ENCODE data around the gene ZNF490. TPM values are rescaled to one million over a fixed set of nuclear protein-coding genes. Genes with fewer than 3 reads are reported as not detected.

The ZNF490 gene
- total RNA-seq = 12.2 TPM
- long read RNA-seq, full-length matches to known transcripts = 5 of 12 reads
- long read RNA-seq, partial matches to known transcripts = 0 of 12 reads
- long read RNA-seq, other reads (novel, unspliced or antisense) = 7 of 12 reads

DNA sequence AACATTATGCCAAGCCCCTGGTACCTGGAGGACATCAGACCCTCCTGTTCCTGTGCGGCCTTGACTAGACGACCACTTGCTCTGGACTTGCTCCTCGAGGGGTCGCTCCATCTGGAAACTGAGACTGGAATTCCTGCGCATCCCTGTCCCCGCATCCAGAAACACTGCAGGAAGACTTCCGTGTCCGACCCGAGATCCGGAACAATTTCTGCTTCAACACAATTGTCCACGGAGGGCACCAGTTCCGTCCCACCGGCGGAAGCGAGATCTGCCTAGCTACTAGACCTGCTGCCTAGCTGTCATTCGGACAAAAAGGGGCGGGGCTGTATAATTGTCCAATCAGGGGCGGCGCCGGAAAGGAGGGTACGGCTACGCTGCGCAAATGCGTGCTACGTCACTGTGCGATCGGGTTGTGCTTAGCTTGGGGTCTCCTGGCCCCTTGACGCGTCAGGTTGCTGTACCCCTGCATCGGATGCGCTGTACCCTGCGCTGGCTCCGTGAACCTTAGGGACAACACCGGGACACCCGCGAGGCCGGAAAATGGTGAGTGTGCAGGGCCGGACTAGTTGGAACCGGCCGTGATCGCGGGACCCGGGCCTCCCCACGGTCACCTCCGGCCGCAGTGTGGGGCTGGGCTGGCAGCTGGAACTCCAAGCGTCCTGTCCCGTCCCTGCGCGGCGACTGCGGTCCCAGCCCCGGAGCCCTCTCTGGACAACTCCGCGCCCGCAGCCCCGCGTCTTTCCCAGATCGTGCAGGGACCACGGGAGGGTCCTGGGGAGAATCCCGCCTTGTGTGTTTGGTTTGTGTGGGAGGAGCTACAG is at the start of gene ZNF490, which contains the start of gene ZNF791:
Gene ZNF490, minus strand, starts transcription at position 274 of the 821 bp plus-strand sequence. Its CDS starts 133 bp downstream, at position 141.
Gene ZNF791, plus strand, starts transcription at position 381 of the 821 bp plus-strand sequence. Its CDS starts 160 bp downstream, at position 541.
- H3K4me1 ChIP-seq = peaks cover 37% of the 10 kb centered on the region
- peak within 1 kb of the TSS; percentile 99 for H3K27ac ChIP-seq
- peaks cover 47% of the 10 kb centered on the region for H3K36me3 ChIP-seq
- H3K9me3 ChIP-seq = no peaks in the 10 kb centered on the region
- peak; percentile 99 for ATAC-seq
- DNase-seq = peak; percentile 98
- intact Hi-C loops (cut with DNase I) = no loop called here
- TF ChIP-seq, protein P1, sequence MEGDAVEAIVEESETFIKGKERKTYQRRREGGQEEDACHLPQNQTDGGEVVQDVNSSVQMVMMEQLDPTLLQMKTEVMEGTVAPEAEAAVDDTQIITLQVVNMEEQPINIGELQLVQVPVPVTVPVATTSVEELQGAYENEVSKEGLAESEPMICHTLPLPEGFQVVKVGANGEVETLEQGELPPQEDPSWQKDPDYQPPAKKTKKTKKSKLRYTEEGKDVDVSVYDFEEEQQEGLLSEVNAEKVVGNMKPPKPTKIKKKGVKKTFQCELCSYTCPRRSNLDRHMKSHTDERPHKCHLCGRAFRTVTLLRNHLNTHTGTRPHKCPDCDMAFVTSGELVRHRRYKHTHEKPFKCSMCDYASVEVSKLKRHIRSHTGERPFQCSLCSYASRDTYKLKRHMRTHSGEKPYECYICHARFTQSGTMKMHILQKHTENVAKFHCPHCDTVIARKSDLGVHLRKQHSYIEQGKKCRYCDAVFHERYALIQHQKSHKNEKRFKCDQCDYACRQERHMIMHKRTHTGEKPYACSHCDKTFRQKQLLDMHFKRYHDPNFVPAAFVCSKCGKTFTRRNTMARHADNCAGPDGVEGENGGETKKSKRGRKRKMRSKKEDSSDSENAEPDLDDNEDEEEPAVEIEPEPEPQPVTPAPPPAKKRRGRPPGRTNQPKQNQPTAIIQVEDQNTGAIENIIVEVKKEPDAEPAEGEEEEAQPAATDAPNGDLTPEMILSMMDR (IDR thresholded peaks at IDR 0.05) = peak; percentile 6
- no peaks in the 10 kb centered on the region for H3K27me3 ChIP-seq
- peak within 1 kb of the TSS; percentile 97 for H3K4me3 ChIP-seq

DNA sequence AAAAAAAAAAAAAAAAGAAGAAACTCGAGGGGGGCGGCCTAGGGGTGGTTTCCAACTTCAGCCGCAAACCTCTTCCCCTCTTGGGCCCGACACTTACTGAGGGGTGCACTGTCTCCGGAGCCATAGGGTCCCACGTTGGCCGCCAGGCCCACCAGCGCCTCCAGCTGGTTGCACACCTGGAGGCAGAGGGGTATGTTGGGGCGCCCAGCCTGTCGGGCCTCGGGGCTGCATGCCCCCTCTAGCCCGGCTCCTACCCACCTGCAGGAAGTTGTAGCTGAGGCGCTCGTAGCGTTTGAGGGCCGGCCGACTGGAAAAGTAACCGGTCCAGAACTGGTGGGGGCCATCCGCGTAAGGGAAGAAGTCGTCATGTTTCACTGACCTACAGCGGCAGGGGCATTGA is 47.4 kb upstream of the ZNF490 start:
- no peaks in the 10 kb centered on the region for H3K4me1 ChIP-seq
- H3K9me3 ChIP-seq = no peaks in the 10 kb centered on the region
- H3K36me3 ChIP-seq = peaks cover 85% of the 10 kb centered on the region
- intact Hi-C loops (cut with DNase I) = no loop called here
- no peaks in the 10 kb centered on the region for H3K27me3 ChIP-seq
- DNase-seq = no peak
- no peak overlapping the region for H3K4me3 ChIP-seq
- no peak overlapping the region for H3K27ac ChIP-seq
- TF ChIP-seq, protein P1 (IDR thresholded peaks at IDR 0.05) = no peak
- no peak for ATAC-seq

DNA sequence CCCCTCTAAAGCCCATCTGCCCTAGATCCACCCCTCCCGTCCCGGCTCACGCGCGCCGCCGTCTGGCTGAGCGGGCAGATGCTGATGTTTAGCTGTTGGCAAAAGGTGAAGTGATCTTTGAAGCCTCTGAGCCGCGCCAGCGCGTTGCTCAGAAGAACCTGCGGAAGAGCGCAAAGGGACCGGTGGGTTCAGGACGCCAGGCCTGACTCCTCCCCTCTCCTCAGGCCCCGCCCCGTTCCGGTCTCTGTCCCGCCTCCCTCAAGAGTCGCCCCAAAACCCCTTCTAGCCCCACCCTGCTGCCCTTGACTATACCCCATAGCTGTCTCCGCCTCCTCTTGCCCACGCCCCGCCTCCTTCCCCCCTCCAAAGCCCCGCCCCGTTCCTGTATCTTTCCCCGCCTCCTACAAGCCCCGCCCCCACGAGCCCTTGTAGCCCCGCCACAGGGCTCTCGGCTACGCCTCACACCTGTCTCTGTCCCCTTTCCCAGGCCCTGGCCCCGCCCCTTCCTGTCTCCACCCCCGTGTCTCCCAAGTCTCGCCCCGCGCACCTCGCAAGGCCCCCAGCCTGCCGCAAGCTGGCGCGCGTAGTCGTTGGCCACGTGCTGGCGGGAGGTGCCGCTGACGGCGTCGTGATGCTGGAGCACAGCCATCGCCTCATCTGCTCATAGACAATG is 46.4 kb upstream of the ZNF490 start:
- no peaks in the 10 kb centered on the region for H3K4me1 ChIP-seq
- H3K27ac ChIP-seq = no peak overlapping the region
- TF ChIP-seq, protein P1 (IDR thresholded peaks at IDR 0.05) = no peak
- no peak overlapping the region for H3K4me3 ChIP-seq
- ATAC-seq (peak; percentile 48), DNase-seq (no peak)
- H3K36me3 ChIP-seq = peaks cover 76% of the 10 kb centered on the region
- H3K27me3 ChIP-seq = no peaks in the 10 kb centered on the region
- intact Hi-C loops (cut with DNase I) = no loop called here
- no peaks in the 10 kb centered on the region for H3K9me3 ChIP-seq

DNA sequence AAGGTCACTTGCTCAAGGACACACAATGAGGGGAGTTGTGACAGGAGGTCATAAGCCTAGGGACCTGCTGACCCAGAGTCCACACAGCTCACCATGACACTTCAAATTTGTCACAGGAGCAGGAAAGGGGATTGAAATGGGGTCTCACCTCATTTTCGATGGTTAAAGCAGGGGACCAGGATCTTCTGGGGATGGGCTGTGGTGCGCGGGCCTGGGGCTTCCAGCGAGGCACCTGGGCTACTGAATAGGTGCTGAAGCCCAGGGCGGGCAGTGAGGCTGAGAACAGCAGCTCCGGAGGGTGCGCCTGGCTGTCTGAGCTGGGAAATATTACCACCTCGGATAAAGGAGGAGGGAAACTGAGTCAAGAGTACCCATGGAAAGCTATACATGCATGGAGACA is 44.9 kb upstream of the ZNF490 start:
- ATAC-seq (no peak), DNase-seq (no peak)
- H3K4me1 ChIP-seq = no peaks in the 10 kb centered on the region
- H3K27me3 ChIP-seq = no peaks in the 10 kb centered on the region
- TF ChIP-seq, protein P1 (IDR thresholded peaks at IDR 0.05) = no peak
- H3K4me3 ChIP-seq = no peak overlapping the region
- H3K36me3 ChIP-seq = peaks cover 70% of the 10 kb centered on the region
- intact Hi-C loops (cut with DNase I) = no loop called here
- no peaks in the 10 kb centered on the region for H3K9me3 ChIP-seq
- H3K27ac ChIP-seq = no peak overlapping the region

DNA sequence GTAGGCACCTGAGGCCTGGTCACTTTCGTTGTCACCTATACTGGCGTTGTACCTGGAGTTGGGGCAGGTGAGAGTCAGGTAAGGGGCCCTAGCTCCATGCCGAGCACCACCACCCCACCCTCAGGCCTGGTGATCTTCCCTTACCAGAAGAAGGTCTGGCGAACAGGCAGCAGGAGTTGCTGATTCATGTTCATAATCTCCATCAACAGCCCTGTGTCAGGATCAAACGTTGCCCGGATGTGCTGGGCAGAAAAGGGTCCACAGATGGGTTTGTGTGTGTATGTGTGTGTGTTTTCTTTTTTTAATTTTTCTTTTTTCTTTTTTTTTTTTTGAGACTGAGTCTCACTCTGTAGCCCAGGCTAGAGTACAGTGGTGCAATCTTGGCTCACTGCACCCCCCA is 41.6 kb upstream of the ZNF490 start:
- no peak for DNase-seq

More for the DNA sequence above, 41.6 kb upstream of the ZNF490 start:
- TF ChIP-seq, protein P1 (IDR thresholded peaks at IDR 0.05) = no peak
- ATAC-seq = no peak
- Histone ChIP-seq H3K4me3 (no peak overlapping the region), H3K36me3 (peaks cover 43% of the 10 kb centered on the region), H3K27me3 (no peaks in the 10 kb centered on the region), H3K4me1 (peaks cover 6% of the 10 kb centered on the region), H3K27ac (no peak overlapping the region), H3K9me3 (no peaks in the 10 kb centered on the region)
- intact Hi-C loops (cut with DNase I) = no loop called here
